Endothelial cell of umbilical vein (primary cell): ENCODE data around the gene LCE1D.

Source experiments
- EZH2 ChIP-seq: IDR thresholded peaks from 2 replicates; pipeline ENCODE4 v1.6.1; 2012; ENCODE audit warnings: borderline replicate concordance, low read depth, mild to moderate bottlenecking, moderate library complexity, low read length, inconsistent platforms; ENCODE audit not compliant: severe bottlenecking
- JUN ChIP-seq: IDR thresholded peaks from 2 replicates; pipeline ENCODE4 v1.6.1; 2011; ENCODE audit warnings: borderline replicate concordance, low read depth; ENCODE audit not compliant: insufficient read length, insufficient read depth
- MAX ChIP-seq: IDR thresholded peaks from 2 replicates; pipeline ENCODE4 v1.6.1; 2011; ENCODE audit not compliant: insufficient read depth, insufficient read length
- POLR2A ChIP-seq: IDR thresholded peaks from 2 replicates; pipeline ENCODE4 v1.6.1; 2012; ENCODE audit warnings: low read depth, mild to moderate bottlenecking, control low read depth, low read length
- POLR2AphosphoS5 ChIP-seq: IDR thresholded peaks from 2 replicates; pipeline ENCODE4 v1.6.1; 2012; ENCODE audit warnings: low read depth, mild to moderate bottlenecking, control low read depth, low read length, moderate library complexity; ENCODE audit not compliant: insufficient read depth
- TF ChIP-seq, protein P1 (sequence below), 2 donors: IDR thresholded peaks; 1 replicate in 1 of 2; 2 replicates in 1 of 2; pipeline ENCODE4 v1.5.1; 2011; ENCODE audit warnings: low read length in 2 of 2, mild to moderate bottlenecking in 2 of 2, moderate library complexity in 2 of 2, control low read depth in 1 of 2, inconsistent platforms in 1 of 2, low read depth in 1 of 2; ENCODE audit not compliant: insufficient read depth in 1 of 2; ENCODE audit errors: extremely low read depth in 1 of 2

- TF ChIP-seq, protein P1, sequence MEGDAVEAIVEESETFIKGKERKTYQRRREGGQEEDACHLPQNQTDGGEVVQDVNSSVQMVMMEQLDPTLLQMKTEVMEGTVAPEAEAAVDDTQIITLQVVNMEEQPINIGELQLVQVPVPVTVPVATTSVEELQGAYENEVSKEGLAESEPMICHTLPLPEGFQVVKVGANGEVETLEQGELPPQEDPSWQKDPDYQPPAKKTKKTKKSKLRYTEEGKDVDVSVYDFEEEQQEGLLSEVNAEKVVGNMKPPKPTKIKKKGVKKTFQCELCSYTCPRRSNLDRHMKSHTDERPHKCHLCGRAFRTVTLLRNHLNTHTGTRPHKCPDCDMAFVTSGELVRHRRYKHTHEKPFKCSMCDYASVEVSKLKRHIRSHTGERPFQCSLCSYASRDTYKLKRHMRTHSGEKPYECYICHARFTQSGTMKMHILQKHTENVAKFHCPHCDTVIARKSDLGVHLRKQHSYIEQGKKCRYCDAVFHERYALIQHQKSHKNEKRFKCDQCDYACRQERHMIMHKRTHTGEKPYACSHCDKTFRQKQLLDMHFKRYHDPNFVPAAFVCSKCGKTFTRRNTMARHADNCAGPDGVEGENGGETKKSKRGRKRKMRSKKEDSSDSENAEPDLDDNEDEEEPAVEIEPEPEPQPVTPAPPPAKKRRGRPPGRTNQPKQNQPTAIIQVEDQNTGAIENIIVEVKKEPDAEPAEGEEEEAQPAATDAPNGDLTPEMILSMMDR (IDR thresholded peaks at IDR 0.05; ENCODE audit: extremely low read depth in 1 of 2, insufficient read depth in 1 of 2, low read depth in 1 of 2, low read length in 2 of 2), result no peak
- no peak for TF ChIP-seq JUN
- no peak for TF ChIP-seq EZH2
- no peak for TF ChIP-seq POLR2AphosphoS5
- TF ChIP-seq POLR2A, result no peak
- TF ChIP-seq MAX, result no peak
Observed at GRCh38 chr1:152758636-152759035, 37.9 kb upstream of the LCE1D start.
